Measurements from ENCODE around the gene FBXW5.

DNA sequence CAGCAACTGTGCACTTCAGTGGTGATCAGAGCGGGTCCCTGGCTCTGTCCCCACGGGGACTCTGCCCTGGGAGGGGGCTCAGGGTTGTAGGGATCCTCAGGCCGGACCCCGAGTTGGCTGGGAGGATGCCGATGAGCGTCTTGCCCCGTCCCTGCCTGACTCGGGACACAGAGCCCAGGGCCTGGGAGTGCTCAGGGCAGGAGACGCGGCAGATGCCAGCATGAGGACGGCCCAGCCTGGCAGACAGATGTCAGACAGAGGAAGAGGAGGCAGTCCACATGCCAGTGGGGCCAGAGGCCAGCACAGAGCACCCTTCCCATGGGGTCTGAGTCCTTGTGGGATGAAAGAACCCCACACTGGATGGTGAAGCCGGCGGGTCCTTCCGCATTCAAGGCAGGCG, 18.8 kb upstream of the FBXW5 start:
- TF ChIP-seq ZNF184 (CRISPR knock-in tag; IDR thresholded peaks at IDR 0.05) (no peak), RFX5 (IDR thresholded peaks at IDR 0.05; ENCODE audit: low read depth, low read length) (no peak), KDM1A (IDR thresholded peaks at IDR 0.05) (no peak), POLR2A (conservative IDR thresholded peaks at IDR 0.05) (no peak), MTA3 (IDR thresholded peaks at IDR 0.05; ENCODE audit: borderline replicate concordance) (no peak), MAX (CRISPR knock-in tag; IDR thresholded peaks at IDR 0.05) (no peak), PURB (CRISPR knock-in tag; IDR thresholded peaks at IDR 0.05; ENCODE audit: low read depth) (no peak), NFE2L1 (tag; IDR thresholded peaks at IDR 0.05; ENCODE audit: borderline replicate concordance, low read depth) (no peak), POLR2AphosphoS5 (IDR thresholded peaks at IDR 0.05; ENCODE audit: control insufficient read depth, insufficient read depth, low read depth, low read length) (no peak), SMC3 (conservative IDR thresholded peaks at IDR 0.05; ENCODE audit: insufficient read depth, low read depth, low read length) (no peak), ZKSCAN8 (CRISPR knock-in tag; IDR thresholded peaks at IDR 0.05) (no peak), CEBPB (tag; IDR thresholded peaks at IDR 0.05) (no peak)
- TF ChIP-seq, protein P1, sequence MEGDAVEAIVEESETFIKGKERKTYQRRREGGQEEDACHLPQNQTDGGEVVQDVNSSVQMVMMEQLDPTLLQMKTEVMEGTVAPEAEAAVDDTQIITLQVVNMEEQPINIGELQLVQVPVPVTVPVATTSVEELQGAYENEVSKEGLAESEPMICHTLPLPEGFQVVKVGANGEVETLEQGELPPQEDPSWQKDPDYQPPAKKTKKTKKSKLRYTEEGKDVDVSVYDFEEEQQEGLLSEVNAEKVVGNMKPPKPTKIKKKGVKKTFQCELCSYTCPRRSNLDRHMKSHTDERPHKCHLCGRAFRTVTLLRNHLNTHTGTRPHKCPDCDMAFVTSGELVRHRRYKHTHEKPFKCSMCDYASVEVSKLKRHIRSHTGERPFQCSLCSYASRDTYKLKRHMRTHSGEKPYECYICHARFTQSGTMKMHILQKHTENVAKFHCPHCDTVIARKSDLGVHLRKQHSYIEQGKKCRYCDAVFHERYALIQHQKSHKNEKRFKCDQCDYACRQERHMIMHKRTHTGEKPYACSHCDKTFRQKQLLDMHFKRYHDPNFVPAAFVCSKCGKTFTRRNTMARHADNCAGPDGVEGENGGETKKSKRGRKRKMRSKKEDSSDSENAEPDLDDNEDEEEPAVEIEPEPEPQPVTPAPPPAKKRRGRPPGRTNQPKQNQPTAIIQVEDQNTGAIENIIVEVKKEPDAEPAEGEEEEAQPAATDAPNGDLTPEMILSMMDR (IDR thresholded peaks at IDR 0.05 in 2 of 3, conservative IDR thresholded peaks at IDR 0.05 in 1 of 3; ENCODE audit: insufficient read depth in 2 of 3, low read depth in 1 of 3, low read length in 3 of 3) = no peak
- TF ChIP-seq, protein P2, sequence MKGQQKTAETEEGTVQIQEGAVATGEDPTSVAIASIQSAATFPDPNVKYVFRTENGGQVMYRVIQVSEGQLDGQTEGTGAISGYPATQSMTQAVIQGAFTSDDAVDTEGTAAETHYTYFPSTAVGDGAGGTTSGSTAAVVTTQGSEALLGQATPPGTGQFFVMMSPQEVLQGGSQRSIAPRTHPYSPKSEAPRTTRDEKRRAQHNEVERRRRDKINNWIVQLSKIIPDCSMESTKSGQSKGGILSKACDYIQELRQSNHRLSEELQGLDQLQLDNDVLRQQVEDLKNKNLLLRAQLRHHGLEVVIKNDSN (CRISPR knock-in tag; IDR thresholded peaks at IDR 0.05) = no peak

Measured in K562 (cell line).